Stimulated activated CD4-positive, alpha-beta T cell treated with anti-CD3 and anti-CD28 coated beads, TNF-alpha, amount 100 ng/mL, for 1 hour (primary cell): ENCODE data around the gene ADIPOR2.
"Not testable (repeated sequence)": the region's sequence is repeated elsewhere in the genome, so short reads cannot be mapped to it uniquely, and the experiment has no call there.

ENCODE experiments used
- DNase-seq, 3 donors: peaks; one replicate each; pipeline ENCODE4 v3.0.0-alpha.2; 2020; ENCODE audit warnings: low read depth in 3 of 3, low spot score in 1 of 3

The ADIPOR2 gene

DNA sequence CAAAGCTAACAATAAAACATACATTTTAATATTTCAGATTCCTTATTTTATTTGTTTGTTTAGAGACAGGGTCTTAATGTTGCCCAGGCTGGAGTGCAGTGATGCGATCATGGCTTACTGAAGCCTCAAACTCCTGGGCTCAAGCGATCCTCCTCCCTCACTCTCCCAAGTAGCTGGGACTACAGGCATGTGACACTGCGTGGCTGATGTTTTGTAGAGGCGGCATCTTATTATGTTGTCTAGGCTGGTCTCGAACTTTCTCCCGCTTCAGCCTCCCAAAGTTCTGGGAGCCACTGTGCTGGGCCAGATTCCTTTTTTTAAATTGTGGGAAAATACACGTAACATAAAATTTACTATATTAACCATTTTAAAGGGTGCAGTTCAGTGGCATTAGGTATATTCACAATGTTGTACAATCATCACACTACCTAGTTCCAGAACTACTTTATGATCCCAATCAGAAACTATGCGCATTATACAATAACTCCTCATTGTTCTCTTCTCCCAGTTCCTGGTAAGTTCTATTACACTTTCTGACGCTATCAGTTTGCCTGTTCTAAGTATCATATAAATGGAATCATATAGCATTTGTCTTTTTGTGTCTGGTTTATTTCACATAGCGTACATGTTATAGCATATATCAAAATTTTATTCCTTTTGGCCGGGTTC, 40.3 kb downstream of the ADIPOR2 start:
- no peak for DNase-seq

DNA sequence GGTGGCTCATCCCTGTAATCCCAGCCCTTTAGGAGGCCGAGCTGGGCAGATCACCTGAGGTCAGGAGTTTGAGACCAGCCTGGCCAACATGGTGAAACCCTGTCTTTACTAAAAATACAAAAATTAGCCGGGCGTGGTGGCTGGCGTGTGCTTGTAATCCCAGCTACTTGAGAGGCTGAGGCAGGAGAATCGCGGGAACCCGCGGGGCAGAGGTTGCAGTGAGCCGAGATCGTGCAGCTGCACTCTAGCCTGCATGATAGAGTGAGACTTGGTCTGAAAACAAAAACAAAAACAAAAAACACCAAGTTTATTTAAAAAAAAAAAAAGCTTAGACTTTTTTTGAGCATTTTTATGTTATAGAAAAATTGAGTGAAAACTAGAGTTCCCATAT, 40.8 kb downstream of the ADIPOR2 start:
- not testable (repeated sequence) for DNase-seq

DNA sequence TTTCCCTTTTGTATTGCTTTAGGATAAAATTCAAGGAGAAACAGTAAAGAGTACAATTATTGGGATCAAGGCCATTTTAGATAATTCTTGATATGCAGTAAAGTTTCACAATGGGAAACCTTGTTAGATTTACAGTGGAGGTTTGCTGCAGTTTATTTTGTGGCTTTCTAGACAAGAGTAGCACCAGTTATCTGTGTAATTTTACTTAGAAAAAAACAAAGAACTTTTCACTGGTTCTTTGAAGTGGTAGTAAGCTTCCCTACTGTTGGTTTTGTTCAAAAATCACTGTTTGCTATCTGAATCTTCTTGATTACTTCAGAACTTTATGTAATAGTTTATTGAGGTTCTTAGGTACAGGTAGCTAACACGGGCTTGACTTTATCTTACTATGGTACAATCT, 42.0 kb downstream of the ADIPOR2 start:
- DNase-seq: no peak

DNA sequence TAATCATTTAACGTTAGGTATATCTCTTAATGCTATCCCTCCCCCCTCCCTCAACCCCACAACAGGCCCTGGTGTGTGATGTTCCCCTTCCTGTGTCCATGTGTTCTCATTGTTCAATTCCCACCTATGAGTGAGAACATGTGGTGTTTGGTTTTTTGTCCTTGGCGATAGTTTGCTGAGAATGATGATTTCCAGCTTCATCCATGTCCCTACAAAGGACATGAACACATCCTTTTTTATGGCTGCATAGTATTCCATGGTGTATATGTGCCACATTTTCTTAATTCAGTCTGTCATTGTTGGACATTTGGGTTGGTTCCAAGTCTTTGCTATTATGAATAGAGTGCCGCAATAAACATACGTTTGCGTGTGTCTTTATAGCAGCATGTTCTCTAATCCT, 42.8 kb downstream of the ADIPOR2 start:
- DNase-seq: not testable (repeated sequence)

DNA sequence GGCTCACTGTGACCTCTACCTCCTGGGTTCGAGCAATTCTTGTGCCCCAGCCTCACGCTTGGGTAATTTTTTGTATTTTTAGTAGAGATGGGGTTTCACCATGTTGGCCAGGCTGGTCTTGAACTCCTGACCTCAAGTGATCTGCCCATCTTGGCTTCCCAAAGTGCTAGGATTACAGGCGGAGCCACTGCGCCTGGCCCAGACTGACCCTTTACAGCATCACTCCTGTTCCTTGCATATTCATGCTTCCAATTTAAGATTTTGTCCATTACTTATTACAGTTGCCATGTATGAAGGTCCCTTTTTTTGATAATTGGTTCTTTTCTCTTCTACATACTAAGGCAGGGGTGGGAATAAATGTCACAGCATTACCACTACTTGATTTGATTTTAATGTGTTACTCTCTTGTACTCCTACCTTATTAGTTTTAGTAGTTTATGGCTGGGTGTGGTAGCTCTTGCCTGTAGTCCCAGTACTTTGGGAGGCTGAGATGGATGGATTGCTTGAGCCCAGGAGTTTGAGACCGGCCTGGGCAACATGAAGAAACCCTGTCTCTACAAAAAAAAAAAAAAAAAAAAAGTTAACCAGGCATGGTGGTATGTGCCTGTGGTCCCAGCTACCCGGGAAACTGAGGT, 46.9 kb downstream of the ADIPOR2 start:
- no peak for DNase-seq

DNA sequence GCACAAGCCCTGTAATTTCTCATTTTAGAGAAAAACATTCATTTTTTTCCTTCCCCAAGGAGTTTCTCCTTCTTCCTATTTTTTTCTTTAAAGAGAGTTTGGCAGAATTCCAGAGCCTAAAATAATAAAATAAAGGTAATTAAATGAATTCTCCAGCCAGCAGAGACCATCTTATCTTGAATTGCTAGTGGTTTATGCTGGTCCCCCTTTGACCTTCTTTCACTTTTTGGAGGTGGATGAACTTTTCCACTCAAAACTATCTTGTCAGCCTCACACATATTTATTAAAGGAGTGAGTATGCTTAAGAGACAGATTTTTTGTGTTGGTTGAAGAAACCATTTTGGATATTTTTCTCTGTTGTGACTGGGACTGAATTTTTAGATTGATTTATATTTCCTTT, 47.6 kb downstream of the ADIPOR2 start:
- no peak for DNase-seq

DNA sequence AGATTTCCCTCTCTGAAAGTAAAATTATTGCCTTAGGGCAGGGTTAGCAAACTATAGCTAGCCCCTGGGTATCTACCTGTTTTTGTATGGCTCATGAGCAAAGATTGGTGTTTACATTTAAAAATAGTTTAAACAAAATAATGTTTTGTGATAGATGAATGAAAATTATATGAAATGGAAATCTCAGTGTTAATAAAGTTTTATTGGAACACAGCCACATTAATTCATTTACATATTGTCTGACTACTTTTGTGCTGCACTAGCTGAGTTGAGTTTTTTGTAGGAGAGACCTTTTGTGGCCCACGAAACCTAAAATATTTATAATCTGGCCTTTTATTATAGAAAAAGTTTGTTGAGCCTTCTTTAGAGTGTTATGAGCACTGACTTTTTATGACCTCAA, 48.5 kb downstream of the ADIPOR2 start:
- DNase-seq: no peak

DNA sequence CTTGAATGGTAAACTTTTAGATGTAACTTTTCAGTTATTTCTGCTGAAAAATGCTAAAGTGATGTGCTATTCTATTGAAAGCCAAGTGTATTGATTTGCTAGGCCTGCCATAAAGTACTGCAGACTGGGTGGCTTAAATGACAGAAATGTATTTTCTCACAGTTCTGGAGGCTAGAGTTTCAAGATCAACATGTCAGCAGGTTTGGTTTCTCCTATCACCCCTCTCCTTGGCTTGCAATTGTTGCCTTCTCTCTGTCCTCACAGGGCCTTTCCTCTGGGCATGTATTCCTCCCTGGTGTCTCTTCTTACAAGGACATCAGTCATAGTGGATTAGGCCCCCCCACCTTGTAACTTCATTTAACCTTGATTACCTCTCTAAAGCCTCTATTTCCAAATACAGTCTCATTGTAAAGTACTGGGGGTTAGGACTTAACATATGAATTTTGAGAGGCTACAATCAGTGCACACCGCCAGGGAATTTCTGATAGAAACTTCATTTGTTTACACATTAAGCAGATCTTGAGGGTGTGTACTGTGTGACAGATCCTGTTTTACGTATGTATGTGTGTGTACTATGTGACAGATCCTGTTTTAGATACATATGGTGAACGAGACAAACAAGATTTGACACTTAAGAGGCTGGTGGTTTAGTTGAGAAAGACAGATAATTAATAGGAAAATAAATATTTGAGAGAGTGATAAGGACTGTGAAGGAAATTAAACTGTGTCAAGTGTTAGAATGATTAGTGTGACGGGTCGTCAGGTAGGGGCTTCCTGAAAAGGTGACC, 49.5 kb downstream of the ADIPOR2 start:
- no peak for DNase-seq

DNA sequence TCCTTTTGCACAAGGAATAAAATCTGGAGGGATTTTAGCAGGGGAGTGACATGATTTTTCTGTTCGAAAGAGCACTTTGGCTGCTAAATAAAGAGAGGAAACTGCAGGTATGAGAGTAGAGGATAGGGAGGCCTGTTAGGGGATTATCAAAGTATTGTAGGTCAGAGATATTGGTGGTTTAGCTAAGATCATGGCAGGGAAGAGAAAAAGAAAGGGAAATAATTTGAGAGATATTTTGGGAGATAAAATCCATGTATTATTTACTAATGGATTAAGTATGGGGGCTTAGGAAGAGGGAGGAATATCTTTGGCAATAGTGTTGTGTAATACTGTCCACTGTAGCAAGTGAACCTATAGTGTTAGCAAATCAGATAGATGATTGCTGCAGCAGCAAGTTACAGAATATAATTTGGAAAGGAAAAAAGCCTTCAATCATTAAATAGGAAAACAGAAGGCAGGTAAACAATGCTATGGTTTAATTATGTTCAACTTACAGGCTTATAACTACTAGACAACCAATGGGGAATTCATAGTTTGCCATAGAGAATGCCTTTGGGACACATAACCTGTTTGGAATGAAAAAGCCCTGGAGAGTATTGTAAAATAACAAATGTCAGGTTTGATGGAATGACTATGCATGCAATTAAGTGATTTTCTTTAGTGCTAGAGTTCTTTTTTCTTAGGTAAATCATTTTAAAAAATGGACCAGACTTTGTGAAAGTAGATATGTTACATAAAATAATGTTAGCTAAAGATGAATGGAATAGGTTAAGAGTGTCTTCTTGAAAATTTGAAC, 50.5 kb downstream of the ADIPOR2 start:
- DNase-seq: no peak

DNA sequence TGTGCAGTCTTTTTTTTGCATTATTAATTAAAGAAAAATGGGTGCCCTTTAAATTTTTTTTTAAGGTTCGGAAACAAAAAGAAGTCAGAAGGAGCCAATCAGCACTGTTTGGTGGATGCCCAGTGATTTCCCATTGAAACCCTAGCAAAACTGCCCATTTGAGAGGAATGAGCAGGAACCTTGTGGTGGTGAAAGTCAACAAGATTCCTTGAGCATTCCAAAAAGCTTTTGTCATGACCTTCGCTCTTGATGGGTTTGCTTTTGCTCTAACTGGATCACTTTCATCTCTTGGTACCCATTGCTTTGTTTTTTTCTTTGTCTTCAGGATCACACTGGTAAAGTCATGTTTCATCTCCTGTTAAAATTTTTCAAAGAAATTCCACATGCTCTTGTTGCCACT, 54.1 kb downstream of the ADIPOR2 start:
- DNase-seq: no peak

DNA sequence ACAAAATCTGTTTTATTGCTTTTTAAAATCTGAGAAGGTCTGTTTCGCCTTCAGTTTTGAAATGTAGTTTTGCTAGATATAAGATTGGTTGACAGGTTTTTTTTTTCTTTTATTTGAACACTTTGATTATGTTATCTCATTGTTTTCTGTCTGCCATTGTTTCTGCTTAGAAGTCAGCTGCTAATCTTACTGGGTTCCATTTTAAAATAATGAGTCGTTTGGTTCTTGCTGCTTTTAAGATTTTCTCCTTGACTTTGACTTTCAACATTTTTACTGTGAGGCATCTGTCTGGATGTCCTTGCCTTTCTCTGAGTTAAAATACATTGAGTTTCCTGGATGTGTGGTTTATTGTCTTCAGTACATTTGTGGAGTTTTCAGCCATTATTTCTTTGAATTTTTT, 56.7 kb downstream of the ADIPOR2 start:
- no peak for DNase-seq

DNA sequence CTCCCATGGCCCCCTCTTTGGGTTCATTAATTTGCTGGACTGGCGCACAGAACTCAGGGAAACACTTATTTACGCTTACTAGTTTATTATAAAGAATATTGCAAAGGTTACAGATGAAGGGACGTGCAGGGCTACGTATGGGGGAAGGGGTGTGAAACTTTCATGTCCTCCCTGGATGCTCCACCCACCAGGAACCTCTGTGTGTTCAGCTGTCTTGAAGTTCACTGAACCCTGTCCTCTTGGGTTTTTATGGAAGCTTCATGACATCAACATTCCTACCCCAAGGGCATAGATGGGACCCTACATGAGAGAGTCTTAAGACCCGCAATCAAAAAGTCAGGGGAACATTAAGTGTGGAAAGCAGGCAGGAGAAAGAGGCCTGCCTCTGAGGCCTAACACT, 58.1 kb downstream of the ADIPOR2 start:
- no peak for DNase-seq

DNA sequence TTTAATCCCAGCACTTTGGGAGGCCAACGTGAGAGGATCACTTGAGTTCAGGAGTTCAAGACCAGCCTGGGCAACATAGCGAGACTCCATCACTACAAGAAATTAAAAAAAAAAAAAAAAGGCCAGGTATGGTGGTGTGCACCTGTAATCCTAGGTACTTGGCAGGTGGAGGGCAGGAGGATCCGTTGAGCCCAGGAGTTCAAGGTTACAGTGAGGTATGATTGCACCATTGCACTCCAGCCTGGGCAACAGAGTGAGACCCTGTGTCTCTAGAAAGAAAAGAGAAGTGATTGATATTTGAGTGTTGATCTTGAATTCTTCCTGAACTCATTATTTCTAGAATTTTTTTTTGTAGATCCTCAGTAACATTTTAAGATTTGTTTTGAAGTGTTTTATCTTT, 59.4 kb downstream of the ADIPOR2 start:
- no peak for DNase-seq

DNA sequence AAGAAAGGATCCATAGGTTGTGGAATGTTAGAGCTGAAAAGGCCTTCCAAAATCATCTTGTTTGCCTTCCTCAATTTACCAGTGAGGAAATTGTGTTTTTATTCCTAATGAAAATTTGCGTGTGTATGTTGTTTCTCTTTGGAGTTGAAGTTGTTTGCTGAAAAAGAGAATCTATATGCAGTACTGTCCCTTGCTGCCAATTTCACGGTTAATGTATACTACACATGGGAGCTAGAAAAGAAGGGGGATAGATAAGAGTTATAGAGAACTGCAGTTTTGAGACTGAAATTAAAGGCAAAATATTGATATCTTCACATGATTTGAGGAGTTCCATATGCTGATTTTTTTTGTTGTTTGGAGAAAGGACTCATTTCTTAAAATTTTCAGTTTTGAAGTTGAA, 67.5 kb downstream of the ADIPOR2 start:
- no peak for DNase-seq

DNA sequence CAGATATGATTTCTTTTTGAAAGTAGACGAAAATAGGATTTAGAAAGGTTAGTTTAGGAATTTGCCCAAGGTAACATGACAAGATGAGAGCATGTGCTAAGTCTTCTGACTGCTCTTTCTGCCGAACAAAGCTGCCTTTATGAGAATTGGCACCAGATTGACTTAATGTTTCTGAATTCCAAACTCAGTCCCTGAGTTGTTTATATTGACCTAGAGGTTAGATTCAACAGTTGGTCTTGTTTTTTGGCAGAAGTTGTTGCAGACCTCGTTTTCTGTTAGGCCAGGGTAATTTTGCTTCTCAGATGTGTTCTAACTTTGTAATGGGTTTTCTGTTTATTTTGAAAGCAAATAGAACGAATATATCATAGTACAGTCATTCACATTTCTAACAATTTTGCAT, 68.0 kb downstream of the ADIPOR2 start:
- DNase-seq: no peak

DNA sequence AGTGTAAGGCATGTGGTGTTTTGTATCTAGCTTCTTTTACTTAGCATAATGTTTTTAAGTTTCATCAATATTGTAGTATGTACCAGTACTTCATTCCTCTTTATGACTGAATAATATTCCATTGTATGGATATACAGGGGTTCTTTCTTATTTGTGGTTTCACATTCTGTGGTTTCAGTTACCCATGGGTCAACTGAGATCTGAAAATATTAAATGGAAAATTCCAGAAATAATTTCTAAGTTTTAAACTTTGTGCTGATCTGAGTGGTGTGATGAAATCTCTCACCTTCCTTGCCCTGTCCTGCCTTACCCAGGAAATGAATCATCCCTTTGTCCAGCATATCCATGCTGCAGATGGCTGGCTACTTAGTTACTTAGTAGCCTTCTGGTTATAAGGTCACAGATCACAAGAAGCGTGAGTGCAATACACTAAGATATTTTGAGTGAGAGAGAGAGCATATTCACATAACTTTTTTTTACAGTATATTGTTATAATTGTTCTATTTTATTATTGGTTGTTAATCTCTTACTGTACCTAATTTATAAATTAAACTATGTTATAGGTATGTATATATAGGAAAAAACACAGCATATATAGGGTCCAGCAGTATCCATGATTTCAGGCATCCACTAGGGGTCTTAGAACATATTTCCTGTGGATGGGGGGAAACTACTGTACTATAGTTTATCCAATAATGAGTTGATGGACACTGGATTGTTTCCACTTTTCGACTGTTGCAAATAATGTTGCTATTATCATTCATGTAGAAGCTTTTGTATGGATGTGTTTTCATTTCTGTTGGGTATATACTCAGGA, 69.9 kb downstream of the ADIPOR2 start:
- DNase-seq: no peak

DNA sequence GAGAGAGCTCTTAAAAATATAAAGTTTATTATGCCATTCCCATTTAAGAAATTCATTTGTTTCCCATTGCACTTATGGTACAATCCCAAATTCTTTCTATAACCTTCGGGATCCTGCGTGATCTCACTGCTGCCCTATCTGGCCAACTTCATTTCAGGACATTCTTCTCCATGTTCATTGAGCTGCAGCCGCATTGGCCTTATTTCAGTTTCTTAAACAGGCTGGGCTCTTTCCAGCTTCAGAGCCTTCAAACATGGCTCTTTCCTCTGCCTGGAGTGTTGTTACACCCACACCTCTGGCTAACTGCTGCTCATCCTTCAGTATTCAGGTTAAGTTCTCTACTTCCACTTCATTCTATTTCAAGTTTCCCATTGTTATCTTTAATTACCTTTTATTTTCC, 71.0 kb downstream of the ADIPOR2 start:
- DNase-seq: no peak

DNA sequence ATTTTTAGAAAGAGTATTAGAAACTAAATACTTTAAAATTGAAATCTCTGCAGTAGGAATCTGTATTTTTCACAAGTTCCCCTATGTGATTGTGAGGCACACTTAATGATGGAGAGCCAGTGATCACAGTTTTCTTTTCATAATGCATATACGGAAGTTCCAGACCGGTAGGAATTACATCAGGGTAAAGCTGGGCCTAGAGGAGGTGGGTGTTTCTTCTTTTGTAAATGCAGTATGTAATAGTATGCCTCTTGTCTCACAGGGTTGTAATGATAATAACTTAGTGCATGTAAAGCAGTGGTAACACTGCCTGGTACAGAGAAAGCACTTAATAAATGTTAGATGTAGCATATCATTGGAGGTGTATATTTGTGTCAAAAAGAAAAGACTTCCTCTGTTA, 72.3 kb downstream of the ADIPOR2 start:
- no peak for DNase-seq

DNA sequence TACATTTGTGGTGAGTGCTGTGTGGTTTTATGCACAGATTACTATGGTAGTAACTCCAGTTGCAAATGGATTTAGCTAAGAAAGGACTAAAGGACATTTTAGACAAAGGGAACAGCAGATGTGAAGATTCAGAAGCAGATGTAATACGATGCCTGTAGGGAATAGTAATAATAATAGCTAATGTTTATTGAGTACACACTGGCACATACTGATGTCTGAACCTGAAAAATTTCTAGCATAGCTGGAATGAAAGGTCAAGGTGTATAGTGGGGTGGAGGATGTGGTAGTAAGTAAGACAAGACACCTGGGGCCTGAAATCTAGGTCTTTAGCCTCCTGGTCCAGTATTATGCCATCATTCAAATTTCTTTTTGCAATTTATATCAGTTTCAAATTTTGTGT, 75.2 kb downstream of the ADIPOR2 start:
- DNase-seq: no peak

DNA sequence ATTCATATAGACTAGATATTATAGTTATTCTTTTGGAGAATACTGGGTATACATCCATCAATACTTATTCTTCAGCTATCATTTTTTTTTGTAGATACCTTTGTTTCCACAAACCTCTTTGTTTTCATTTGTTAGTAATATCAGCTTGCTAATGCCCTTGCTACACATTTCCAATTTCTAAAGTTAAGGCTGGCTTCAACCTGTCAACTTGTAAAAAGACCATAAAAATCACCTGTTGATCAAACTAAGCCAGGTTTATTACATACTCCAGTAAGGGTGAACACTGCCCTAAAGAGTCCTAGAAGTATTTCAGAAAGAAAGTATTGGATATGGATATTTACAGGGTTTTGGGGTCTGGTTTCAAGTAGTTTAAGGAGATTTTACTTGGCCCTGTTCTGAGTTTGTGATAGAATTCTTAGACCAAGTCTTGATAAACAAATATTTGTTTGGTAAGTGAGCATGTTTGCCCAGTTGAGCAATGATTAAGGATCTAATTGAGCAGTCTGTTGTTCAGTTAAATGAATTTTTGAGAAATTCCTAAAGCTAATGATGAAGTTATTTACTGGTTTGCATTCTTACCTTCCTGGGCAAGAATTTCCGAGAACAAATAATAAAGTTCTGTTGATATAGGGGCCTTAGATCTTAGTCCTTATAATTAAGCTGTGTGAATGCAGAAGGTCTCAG, 76.7 kb downstream of the ADIPOR2 start:
- no peak for DNase-seq
